Cardiac atrium fibroblast (primary cell): ENCODE results near the gene CTBP1. TPM values are rescaled to one million over a fixed set of nuclear protein-coding genes. Genes with fewer than 3 reads are reported as not detected.

ENCODE experiments used
- total RNA-seq: library from RNA; depleted of rRNA; stranded (reverse); fragments of >200 nt; gene quantifications from 2 replicates; pipeline ENCODE4 v1.2.3, GENCODE V29; 2015

Gene CTBP1
- total RNA-seq, result 112 and 165 TPM in 2 replicates

GRCh38 chr4:1248245-1249147, at the start of gene CTBP1:
CTBP1 (minus strand) TSS chr4:1249130; CDS start chr4:1241331, 7,799 bp downstream.

GRCh38 chr4:1289207-1290164, 40.6 kb upstream of the CTBP1 start, which contains the start of gene MAEA:
MAEA (plus strand) TSS chr4:1289891; CDS start chr4:1289914, 23 bp downstream.

GRCh38 chr4:1172228-1172851, 76.6 kb downstream of the CTBP1 start, which contains the start of gene SPON2:
SPON2 (minus strand) TSS chr4:1172583.

Other genes with a start within 250 kb of the CTBP1 start
- 32.0 and 42.9 TPM in 2 replicates for gene FGFRL1, start 237.5 kb downstream of the CTBP1 start, total RNA-seq
- 0.81 and 4.2 TPM in 2 replicates for gene RNF212, start 135.6 kb downstream of the CTBP1 start, total RNA-seq
- gene SPON2, start 76.5 kb downstream of the CTBP1 start, total RNA-seq, result 63.4 and 71.4 TPM in 2 replicates
- 43.1 and 59.1 TPM in 2 replicates for gene MAEA, start 40.8 kb upstream of the CTBP1 start, total RNA-seq
- gene UVSSA, start 98.1 kb upstream of the CTBP1 start, total RNA-seq, result 4.3 and 6.0 TPM in 2 replicates
- not detected in 2 replicates for gene NKX1-1, start 157.3 kb upstream of the CTBP1 start, total RNA-seq